HFFc6 (cell line): Measurements from ENCODE around the gene AGXT. TPM values are rescaled to one million over a fixed set of nuclear protein-coding genes. Genes with fewer than 3 reads are reported as not detected.

Source experiments
- DNase-seq: peaks from one replicate; pipeline ENCODE4 v3.0.0-alpha.2; 2018
- H3K27ac Mint-ChIP-seq: 2 replicates; pipeline ENCODE4 v1.8.0; 2020; ENCODE audit warnings: mild to moderate bottlenecking, mixed read lengths
- H3K27me3 Mint-ChIP-seq: 2 replicates; pipeline ENCODE4 v1.8.0; 2021; ENCODE audit warnings: mild to moderate bottlenecking, moderate library complexity, mixed read lengths; ENCODE audit not compliant: insufficient read depth
- H3K36me3 Mint-ChIP-seq: 2 replicates; pipeline ENCODE4 v1.8.0; 2021; ENCODE audit warnings: low read depth, mixed read lengths
- H3K4me1 Mint-ChIP-seq: 2 replicates; pipeline ENCODE4 v1.8.0; 2020; ENCODE audit warnings: low read depth, mixed read lengths
- H3K4me3 Mint-ChIP-seq: 2 replicates; pipeline ENCODE4 v1.8.0; 2020; ENCODE audit warnings: mild to moderate bottlenecking, moderate library complexity, mixed read lengths
- H3K9me3 Mint-ChIP-seq: 2 replicates; pipeline ENCODE4 v1.8.0; 2020; ENCODE audit warnings: mild to moderate bottlenecking, mixed read lengths
- CTCF ChIP-seq: fragments of 200-600 bp; sonication (generic); IDR thresholded peaks from 2 replicates; pipeline ENCODE4 v1.5.0; 2021; ENCODE audit warnings: antibody characterized with exemption, mild to moderate bottlenecking
- total RNA-seq, 6 experiments: library from RNA; stranded (reverse); fragmentation: NEBNext Ultra II Directional; extraction: Animal tissue kit (Norgen Biotek cat#: 25700); gene quantifications; 2 replicates in 1 of 6; 3 replicates in 5 of 6; pipeline ENCODE4 v1.2.3, GENCODE V29; 2021

Gene AGXT
- total RNA-seq, 6 experiments from 2014 or later, result not detected

GRCh38 chr2:240929364-240930095, 60.9 kb downstream of the AGXT start:
- Mint-ChIP-seq H3K27me3 (peaks cover 6% of the 10 kb centered on the region), H3K9me3 (peaks cover 7% of the 10 kb centered on the region; the same call in 1 of the 2 replicates), H3K4me1 (no peaks in the 10 kb centered on the region), H3K36me3 (no peaks in the 10 kb centered on the region), H3K27ac (no peak overlapping the region), H3K4me3 (no peak overlapping the region)
- no peak for TF ChIP-seq CTCF
- no peak for DNase-seq

Other genes starting within 250 kb of the AGXT start
- under 1 TPM in 3 of 6 experiments, not detected in 3; 0.11 to 0.28 (median 0.14) TPM for gene GPR35, start 243.3 kb upstream of the AGXT start, total RNA-seq
- gene AQP12B, start 185.9 kb upstream of the AGXT start, total RNA-seq, result not detected
- gene AQP12A, start 177.0 kb upstream of the AGXT start, total RNA-seq, result not detected
- not detected for gene KIF1A, start 48.6 kb upstream of the AGXT start, total RNA-seq
- gene MAB21L4, start 27.3 kb downstream of the AGXT start, total RNA-seq, result not detected
- gene CROCC2, start 37.5 kb downstream of the AGXT start, total RNA-seq, result not detected
- 1 to 10 TPM; 1.2 to 2.1 (median 1.6) TPM for gene SNED1, start 129.8 kb downstream of the AGXT start, total RNA-seq
- 10 to 100 TPM; 17.2 to 20.6 (median 17.9) TPM for gene MTERF4, start 233.5 kb downstream of the AGXT start, total RNA-seq